Measurements from ENCODE around the gene DEDD2.

Gene DEDD2

GRCh38 chr19:42168206-42168605, 49.3 kb downstream of the DEDD2 start:
- no peak for DNase-seq

- DNase-seq = no peak
Observed at GRCh38 chr19:42166316-42166715, 51.2 kb downstream of the DEDD2 start.

GRCh38 chr19:42165146-42165545, 52.3 kb downstream of the DEDD2 start:
- DNase-seq = no peak

- no peak for DNase-seq
Observed at GRCh38 chr19:42161616-42162263, 55.7 kb downstream of the DEDD2 start.

GRCh38 chr19:42159942-42160341, 57.5 kb downstream of the DEDD2 start:
- no peak for DNase-seq

GRCh38 chr19:42158926-42159325, 58.6 kb downstream of the DEDD2 start:
- no peak for DNase-seq

GRCh38 chr19:42156571-42156970, 60.9 kb downstream of the DEDD2 start:
- DNase-seq = no peak

GRCh38 chr19:42155796-42156195, 61.7 kb downstream of the DEDD2 start:
- DNase-seq = no peak

GRCh38 chr19:42154471-42155323, 62.8 kb downstream of the DEDD2 start:
- DNase-seq = no peak

GRCh38 chr19:42153672-42154433, 63.6 kb downstream of the DEDD2 start:
- DNase-seq = no peak

GRCh38 chr19:42152910-42153671, 64.4 kb downstream of the DEDD2 start:
- DNase-seq = no peak

- DNase-seq = no peak
Observed at GRCh38 chr19:42151782-42152684, 65.4 kb downstream of the DEDD2 start.

GRCh38 chr19:42150911-42151361, 66.5 kb downstream of the DEDD2 start:
- DNase-seq = no peak

- DNase-seq = no peak
Observed at GRCh38 chr19:42150364-42150763, 67.1 kb downstream of the DEDD2 start.

GRCh38 chr19:42149447-42150202, 67.9 kb downstream of the DEDD2 start:
- DNase-seq = no peak
